Esophagus squamous epithelium (tissue), 5 donors: ENCODE results near the gene SAG. TPM values are rescaled to one million over a fixed set of nuclear protein-coding genes. Genes with fewer than 3 reads are reported as not detected.

ENCODE experiments used
- DNase-seq: peaks from one replicate; lab custom pipeline; 2025; lab: John Stamatoyannopoulos, UW
- H3K27ac ChIP-seq, 4 donors: fragments of 200-600 bp; sonication (generic); one replicate each; pipeline ENCODE4 v1.5.1; 2016 to 2019; ENCODE audit warnings: mild to moderate bottlenecking in 1 of 4
- H3K27me3 ChIP-seq, 4 donors: fragments of 200-600 bp; sonication (generic); 1 replicate in 3 of 4; 2 replicates in 1 of 4; pipeline versions ENCODE4 v1.5.1 to v1.6.0; 2017 to 2021; ENCODE audit warnings: antibody characterized with exemption in 1 of 4
- H3K36me3 ChIP-seq, 3 donors: fragments of 200-600 bp; sonication (generic); one replicate each; pipeline ENCODE4 v1.5.1; 2016 to 2019
- H3K4me1 ChIP-seq, 3 donors: fragments of 200-600 bp; sonication (generic); one replicate each; pipeline ENCODE4 v1.5.1; 2017 to 2019
- H3K4me3 ChIP-seq, 4 donors: fragments of 200-600 bp; sonication (generic); 1 replicate in 3 of 4; 2 replicates in 1 of 4; pipeline ENCODE4 v1.5.1; 2016 to 2019; ENCODE audit warnings: mild to moderate bottlenecking in 2 of 4, moderate library complexity in 1 of 4
- H3K9me3 ChIP-seq, 3 donors: fragments of 200-600 bp; sonication (generic); one replicate each; pipeline ENCODE4 v1.5.1; 2016 to 2019
- POLR2A ChIP-seq, 4 donors: fragments of 450-650 bp; IDR thresholded peaks; one replicate each; pipeline ENCODE4 v1.6.1; 2017; ENCODE audit warnings: antibody characterized with exemption in 4 of 4, mild to moderate bottlenecking in 4 of 4, moderate library complexity in 3 of 4
- WGBS, 2 donors: methylation state at CpG; one replicate each; pipeline ENCODE4 v1.1.5; 2018; 5-methylcytosine and 5-hydroxymethylcytosine counted together
- intact Hi-C: fragments of 100-400 bp; cut with DNase I; formaldehyde crosslinking; loops from one replicate; pipeline ENCODE4 v1.15.0; 2022
- total RNA-seq, 4 donors: library from RNA; depleted of rRNA; stranded (reverse); fragments of >200 nt; gene quantifications; one replicate each; pipeline ENCODE4 v1.1.0, GENCODE V29; 2016
- TF ChIP-seq, protein P1 (sequence below), 6 experiments: fragments of 450-650 bp in 4 of 6; fragments of 200-600 bp in 2 of 6; sonication (generic) in 2 of 6; IDR thresholded peaks; one replicate each; pipeline ENCODE4 v1.5.1; 2016 to 2019; ENCODE audit warnings: antibody characterized with exemption in 6 of 6, mild to moderate bottlenecking in 4 of 6, moderate library complexity in 4 of 6
- donor health status: DM: yes; HTN: yes; CAD: no.

The SAG gene
- total RNA-seq, 4 donors from 2014 or later, result not detected

GRCh38 chr2:233285921-233286320 is 21.7 kb upstream of the SAG start:
- intact Hi-C loops, result no loop called here
- Histone ChIP-seq H3K9me3 (no peaks in the 10 kb centered on the region), H3K4me3 (no peak overlapping the region), H3K36me3 (peaks cover 12 to 100% (median 38%) of the 10 kb centered on the region in 3 donors), H3K4me1 (peaks cover 0 to 7% (median 0%) of the 10 kb centered on the region in 3 donors), H3K27ac (no peak overlapping the region), H3K27me3 (no peaks in the 10 kb centered on the region)
- 80 to 96% methylated on average over 3 to 5 of the region's 5 CpGs for WGBS, 2 donors
- TF ChIP-seq POLR2A (IDR thresholded peaks at IDR 0.05), result no peak
- TF ChIP-seq, protein P1, sequence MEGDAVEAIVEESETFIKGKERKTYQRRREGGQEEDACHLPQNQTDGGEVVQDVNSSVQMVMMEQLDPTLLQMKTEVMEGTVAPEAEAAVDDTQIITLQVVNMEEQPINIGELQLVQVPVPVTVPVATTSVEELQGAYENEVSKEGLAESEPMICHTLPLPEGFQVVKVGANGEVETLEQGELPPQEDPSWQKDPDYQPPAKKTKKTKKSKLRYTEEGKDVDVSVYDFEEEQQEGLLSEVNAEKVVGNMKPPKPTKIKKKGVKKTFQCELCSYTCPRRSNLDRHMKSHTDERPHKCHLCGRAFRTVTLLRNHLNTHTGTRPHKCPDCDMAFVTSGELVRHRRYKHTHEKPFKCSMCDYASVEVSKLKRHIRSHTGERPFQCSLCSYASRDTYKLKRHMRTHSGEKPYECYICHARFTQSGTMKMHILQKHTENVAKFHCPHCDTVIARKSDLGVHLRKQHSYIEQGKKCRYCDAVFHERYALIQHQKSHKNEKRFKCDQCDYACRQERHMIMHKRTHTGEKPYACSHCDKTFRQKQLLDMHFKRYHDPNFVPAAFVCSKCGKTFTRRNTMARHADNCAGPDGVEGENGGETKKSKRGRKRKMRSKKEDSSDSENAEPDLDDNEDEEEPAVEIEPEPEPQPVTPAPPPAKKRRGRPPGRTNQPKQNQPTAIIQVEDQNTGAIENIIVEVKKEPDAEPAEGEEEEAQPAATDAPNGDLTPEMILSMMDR (IDR thresholded peaks at IDR 0.05), result no peak
- DNase-seq, result no peak

GRCh38 chr2:233287871-233288270 is 19.7 kb upstream of the SAG start:
- peaks cover 24 to 100% (median 34%) of the 10 kb centered on the region in 3 donors for H3K36me3 ChIP-seq
- H3K9me3 ChIP-seq, result no peaks in the 10 kb centered on the region
- peaks cover 0 to 7% (median 0%) of the 10 kb centered on the region in 3 donors for H3K4me1 ChIP-seq
- WGBS, 2 donors, result 95 to 96% methylated on average over 6 of the region's 6 CpGs
- DNase-seq, result no peak
- H3K27ac ChIP-seq, result no peak overlapping the region
- H3K4me3 ChIP-seq, result no peak overlapping the region
- H3K27me3 ChIP-seq, result no peaks in the 10 kb centered on the region
- intact Hi-C loops, result no loop called here
- TF ChIP-seq, protein P1 (IDR thresholded peaks at IDR 0.05), result no peak
- TF ChIP-seq POLR2A (IDR thresholded peaks at IDR 0.05), result no peak

DNA sequence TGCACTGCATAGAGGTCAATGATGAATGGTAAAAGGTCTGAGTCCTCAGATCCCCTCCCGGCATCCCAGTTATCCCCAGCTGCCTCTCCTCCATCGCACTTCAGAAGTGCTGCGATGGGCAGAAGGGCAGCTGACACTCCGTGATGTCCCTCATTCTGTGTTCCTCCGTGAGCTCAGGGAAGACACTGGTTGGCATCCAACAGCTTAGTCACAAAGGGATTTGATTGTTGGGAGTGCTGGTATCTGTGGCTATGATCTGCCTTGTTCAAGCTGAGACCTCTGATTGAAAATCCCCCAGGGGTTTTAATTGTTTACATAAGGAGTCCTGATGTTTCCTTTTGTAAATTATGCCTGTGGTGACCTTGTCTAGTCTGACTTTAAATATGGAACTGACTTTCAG is 19.0 kb upstream of the SAG start:
- Histone ChIP-seq H3K9me3 (no peaks in the 10 kb centered on the region), H3K36me3 (peaks cover 24 to 100% (median 35%) of the 10 kb centered on the region in 3 donors), H3K4me3 (no peak overlapping the region), H3K4me1 (peaks cover 0 to 7% (median 0%) of the 10 kb centered on the region in 3 donors), H3K27ac (no peak overlapping the region), H3K27me3 (no peaks in the 10 kb centered on the region)
- TF ChIP-seq, protein P1 (IDR thresholded peaks at IDR 0.05), result no peak
- no peak for TF ChIP-seq POLR2A (IDR thresholded peaks at IDR 0.05)
- intact Hi-C loops, result no loop called here
- 73 to 82% methylated on average over 2 to 5 of the region's 5 CpGs for WGBS, 2 donors
- no peak for DNase-seq

GRCh38 chr2:233289648-233290047 is 18.0 kb upstream of the SAG start:
- TF ChIP-seq, protein P1 (IDR thresholded peaks at IDR 0.05), result no peak
- TF ChIP-seq POLR2A (IDR thresholded peaks at IDR 0.05), result no peak
- intact Hi-C loops, result loop anchor here (10.0 kb wide), 1 partner anchor 155 kb away; no protein-coding TSS in a partner anchor
- H3K4me3 ChIP-seq, result no peak overlapping the region
- H3K27ac ChIP-seq, result no peak overlapping the region
- no peak for DNase-seq
- H3K36me3 ChIP-seq, result peaks cover 24 to 100% (median 35%) of the 10 kb centered on the region in 3 donors
- peaks cover 0 to 7% (median 0%) of the 10 kb centered on the region in 3 donors for H3K4me1 ChIP-seq
- H3K27me3 ChIP-seq, result no peaks in the 10 kb centered on the region
- 88 to 92% methylated on average over 7 to 12 of the region's 12 CpGs for WGBS, 2 donors
- no peaks in the 10 kb centered on the region for H3K9me3 ChIP-seq

- no peak for DNase-seq
- intact Hi-C loops, result loop anchor here (10.0 kb wide), 1 partner anchor 155 kb away; no protein-coding TSS in a partner anchor
- no peak for TF ChIP-seq POLR2A (IDR thresholded peaks at IDR 0.05)
- TF ChIP-seq, protein P1 (IDR thresholded peaks at IDR 0.05), result no peak
- WGBS, 2 donors, result 78 to 82% methylated on average over 10 of the region's 10 CpGs
- H3K9me3 ChIP-seq, result no peaks in the 10 kb centered on the region
- peaks cover 0 to 7% (median 0%) of the 10 kb centered on the region in 3 donors for H3K4me1 ChIP-seq
- H3K27me3 ChIP-seq, result no peaks in the 10 kb centered on the region
- H3K36me3 ChIP-seq, result peaks cover 18 to 100% (median 30%) of the 10 kb centered on the region in 3 donors
- no peak overlapping the region for H3K4me3 ChIP-seq
- H3K27ac ChIP-seq, result no peak overlapping the region
Observed at GRCh38 chr2:233290051-233290845, 17.4 kb upstream of the SAG start.
